ENCODE results near the gene ANAPC13. TPM values are rescaled to one million over a fixed set of nuclear protein-coding genes. Genes with fewer than 3 reads are reported as not detected.

The ANAPC13 gene
- total and polyA plus RNA-seq, 2 of the 4 experiments (the other 2 are of a cell fraction): 43.4 to 62.9 TPM

DNA sequence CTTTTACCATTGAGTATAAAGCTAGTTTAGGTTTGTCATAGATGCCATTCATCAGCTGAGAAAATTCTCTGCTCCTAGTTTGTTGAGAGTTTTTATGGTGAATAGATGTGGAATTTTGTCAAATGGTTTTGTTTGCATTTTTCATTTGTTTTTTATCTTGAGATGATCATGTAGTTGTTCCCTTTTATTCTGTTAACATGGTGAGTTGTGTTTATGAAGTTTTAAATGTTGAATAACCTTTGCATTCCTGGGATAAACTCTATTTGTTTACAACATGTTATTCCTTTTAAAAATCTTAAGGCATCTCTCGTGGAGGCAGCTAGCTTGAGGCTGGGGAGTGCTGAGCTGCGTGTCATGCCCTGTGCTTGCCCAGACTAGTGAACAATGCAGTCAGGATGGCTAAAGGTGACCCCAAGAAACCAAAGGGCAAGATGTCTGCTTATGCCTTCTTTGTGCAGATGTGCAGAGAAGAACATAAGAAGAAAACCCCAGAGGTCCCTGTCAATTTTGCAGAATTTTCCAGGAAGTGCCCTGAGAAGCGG lies 48.5 kb downstream of the ANAPC13 start (continued):
- no peak for TF ChIP-seq RAD21 (IDR thresholded peaks at IDR 0.05; ENCODE audit: low read length)

DNA sequence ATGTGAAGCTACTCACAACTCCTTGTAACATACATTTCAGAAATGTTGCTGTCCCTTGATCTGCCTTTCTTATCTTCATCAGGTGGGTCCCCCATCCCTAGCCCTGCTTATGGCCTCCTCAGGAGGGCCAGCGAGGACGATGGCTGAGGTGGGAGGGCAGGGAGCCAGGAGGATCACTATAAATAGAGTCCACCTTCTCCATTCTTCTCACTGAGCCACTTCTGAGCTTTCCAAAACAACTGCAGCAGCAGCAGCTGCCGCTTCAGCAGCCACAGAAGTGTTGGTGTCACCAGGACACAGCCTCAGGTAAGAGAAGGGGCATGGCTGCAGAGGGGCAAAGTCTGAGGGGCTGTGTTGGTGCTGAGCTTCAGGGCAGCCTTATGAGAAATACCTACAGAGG lies 53.5 kb downstream of the ANAPC13 start:
- dilution Hi-C loops (cut with HindIII; ENCODE audit: low sequenced_read_pairs, unreplicated experiment): no loop called here
- Histone ChIP-seq H3K36me3 (ENCODE audit: control insufficient read depth, insufficient read depth, low read length) (no peaks in the 10 kb centered on the region), H4K5ac (ENCODE audit: low read depth, low read length) (no peak overlapping the region), H2BK120ac (ENCODE audit: low read depth, low read length) (peak overlapping the region; percentile 52; the same call in 1 of the 2 replicates), H3K9me3 (ENCODE audit: control insufficient read depth, insufficient read depth, low read length) (no peaks in the 10 kb centered on the region), H3K9me1 (ENCODE audit: insufficient read depth, low read length) (peaks cover 24% of the 10 kb centered on the region), H2BK20ac (ENCODE audit: low read depth, low read length) (peak overlapping the region; percentile 69), H3K9ac (ENCODE audit: low read depth, low read length) (no peak overlapping the region), H4K91ac (ENCODE audit: insufficient read depth, low read depth, low read length) (peak overlapping the region; percentile 58; the same call in 1 of the 2 replicates), H2BK15ac (ENCODE audit: low read depth, low read length) (0 out of 3 replicates have a peak overlapping the region, but pooled peaks have one; percentile 30), H2AFZ (replicated peaks; ENCODE audit: low read length, poor library complexity) (no peak overlapping the region), H4K8ac (ENCODE audit: low read depth in 2 of 2, low read length in 2 of 2) (no peak overlapping the region), H3K4me3 (ENCODE audit: insufficient read depth, low read depth, low read length) (no peak overlapping the region), H3K4me2 (ENCODE audit: low read depth, low read length) (no peak overlapping the region), H3K79me1 (ENCODE audit: low read depth in 1 of 2, low read length in 2 of 2) (peaks cover 0 to 17% of the 10 kb centered on the region in 2 experiments; a peak in 2 of 4 replicates), H3K23ac (ENCODE audit: low read depth, low read length) (no peak overlapping the region), H3K56ac (ENCODE audit: extremely low read depth, insufficient read depth, low read length) (no peak overlapping the region), H2AK9ac (replicated peaks; ENCODE audit: low read depth, low read length, poor library complexity) (no peak overlapping the region), H3K4me1 (ENCODE audit: control insufficient read depth, insufficient read depth, low read length) (peaks cover 14% of the 10 kb centered on the region), H4K20me1 (ENCODE audit: insufficient read depth, low read length) (no peaks in the 10 kb centered on the region; the same call in 1 of the 2 replicates), H3K4ac (ENCODE audit: low read depth, low read length) (peak overlapping the region; percentile 50), H2BK5ac (ENCODE audit: low read depth, low read length, poor library complexity, severe bottlenecking) (no peak overlapping the region), H3K27ac (ENCODE audit: insufficient read depth, low read length) (no peak overlapping the region), H2AK5ac (ENCODE audit: low read depth, low read length) (peak overlapping the region; percentile 25; the same call in 1 of the 2 replicates), H3K18ac (ENCODE audit: low read depth, low read length) (no peak overlapping the region), H3K27me3 (ENCODE audit: control insufficient read depth, insufficient read depth, low read length) (no peaks in the 10 kb centered on the region), H3K14ac (replicated peaks; ENCODE audit: low read depth, low read length) (no peak overlapping the region; the same call in 1 of the 2 replicates)
- no CpG with 5 or more reads among the region's 3 CpGs for WGBS, 2 experiments (ENCODE audit: extremely low coverage in 2 of 2, insufficient read length in 1 of 2)
- ChIA-PET POLR2A (ENCODE audit: unreplicated experiment) (interaction anchor here (0.5 kb wide), 1 partner anchor 843 kb away, joined by 3 read pairs; no protein-coding TSS in a partner anchor), CTCF (no interaction called here)
- in situ Hi-C loops (cut with MboI; ENCODE audit: low sequenced_read_pairs): no loop called here
- intact Hi-C loops (cut with micrococcal nuclease): no loop called here
- no TSS peak for BruUV-seq (replicated peaks)
- ATAC-seq (ENCODE audit: low read depth): no peak
- DNase-seq: no peak
- TF ChIP-seq POLR2A (IDR thresholded peaks at IDR 0.05; ENCODE audit: low read depth, low read length): no peak
- no peak for TF ChIP-seq MAFK (IDR thresholded peaks at IDR 0.05; ENCODE audit: low read depth, low read length)
- TF ChIP-seq CEBPB (IDR thresholded peaks at IDR 0.05; ENCODE audit: low read depth, low read length): no peak
- TF ChIP-seq MXI1 (IDR thresholded peaks at IDR 0.05; ENCODE audit: borderline replicate concordance, low read depth, low read length): no peak
- no peak for TF ChIP-seq RAD21 (IDR thresholded peaks at IDR 0.05; ENCODE audit: low read length)
- TF ChIP-seq, protein P1, sequence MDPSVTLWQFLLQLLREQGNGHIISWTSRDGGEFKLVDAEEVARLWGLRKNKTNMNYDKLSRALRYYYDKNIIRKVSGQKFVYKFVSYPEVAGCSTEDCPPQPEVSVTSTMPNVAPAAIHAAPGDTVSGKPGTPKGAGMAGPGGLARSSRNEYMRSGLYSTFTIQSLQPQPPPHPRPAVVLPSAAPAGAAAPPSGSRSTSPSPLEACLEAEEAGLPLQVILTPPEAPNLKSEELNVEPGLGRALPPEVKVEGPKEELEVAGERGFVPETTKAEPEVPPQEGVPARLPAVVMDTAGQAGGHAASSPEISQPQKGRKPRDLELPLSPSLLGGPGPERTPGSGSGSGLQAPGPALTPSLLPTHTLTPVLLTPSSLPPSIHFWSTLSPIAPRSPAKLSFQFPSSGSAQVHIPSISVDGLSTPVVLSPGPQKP (IDR thresholded peaks at IDR 0.05; ENCODE audit: borderline replicate concordance, low read depth, low read length): no peak
- TF ChIP-seq NFE2L2 (IDR thresholded peaks at IDR 0.05; ENCODE audit: low read depth, low read length): no peak
- no peak for TF ChIP-seq SMC3 (IDR thresholded peaks at IDR 0.05; ENCODE audit: low read depth, low read length)
- TF ChIP-seq, protein P2, sequence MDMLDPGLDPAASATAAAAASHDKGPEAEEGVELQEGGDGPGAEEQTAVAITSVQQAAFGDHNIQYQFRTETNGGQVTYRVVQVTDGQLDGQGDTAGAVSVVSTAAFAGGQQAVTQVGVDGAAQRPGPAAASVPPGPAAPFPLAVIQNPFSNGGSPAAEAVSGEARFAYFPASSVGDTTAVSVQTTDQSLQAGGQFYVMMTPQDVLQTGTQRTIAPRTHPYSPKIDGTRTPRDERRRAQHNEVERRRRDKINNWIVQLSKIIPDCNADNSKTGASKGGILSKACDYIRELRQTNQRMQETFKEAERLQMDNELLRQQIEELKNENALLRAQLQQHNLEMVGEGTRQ (IDR thresholded peaks at IDR 0.05; ENCODE audit: low read depth, low read length): no peak
- TF ChIP-seq RFX5 (IDR thresholded peaks at IDR 0.05; ENCODE audit: low read depth, low read length): no peak
- TF ChIP-seq FOS (IDR thresholded peaks at IDR 0.05; ENCODE audit: low read depth, low read length): no peak
- TF ChIP-seq BHLHE40 (IDR thresholded peaks at IDR 0.05; ENCODE audit: low read depth, low read length): no peak
- TF ChIP-seq MAZ (IDR thresholded peaks at IDR 0.05; ENCODE audit: borderline replicate concordance, low read depth, low read length): no peak
- no peak for TF ChIP-seq CHD1 (IDR thresholded peaks at IDR 0.05; ENCODE audit: low read depth, low read length)

All from IMR-90 (cell line).